C4-2B (cell line): ENCODE data around the gene THBS4.

Experiments used
- CTCF ChIP-seq: fragments of 450-650 bp; conservative IDR thresholded peaks from 2 replicates; pipeline ENCODE4 v1.5.1; 2017; ENCODE audit warnings: mild to moderate bottlenecking
- ZFX ChIP-seq: fragments of 450-650 bp; IDR thresholded peaks from 2 replicates; pipeline ENCODE4 v1.6.1; 2017

GRCh38 chr5:80116000-80116399, 80.9 kb downstream of the THBS4 start:
- TF ChIP-seq CTCF (no peak), ZFX (no peak)
